ENCODE data around the gene CXCL17.
A peak's percentile ranks its signal among the peaks of the same experiment; 100 is the strongest.

Gene CXCL17

GRCh38 chr19:42388851-42389489, 53.8 kb downstream of the CXCL17 start:
- CTCF ChIA-PET, result interaction anchor here (0.9 to 2.0 kb wide), 3 partner anchors 8 to 31 kb away, joined by 4 to 7 read pairs (median 5); no protein-coding TSS in a partner anchor
- POLR2A ChIA-PET, result no interaction called here

GRCh38 chr19:42386974-42387707, 55.6 kb downstream of the CXCL17 start:
- TF ChIP-seq, protein P1, sequence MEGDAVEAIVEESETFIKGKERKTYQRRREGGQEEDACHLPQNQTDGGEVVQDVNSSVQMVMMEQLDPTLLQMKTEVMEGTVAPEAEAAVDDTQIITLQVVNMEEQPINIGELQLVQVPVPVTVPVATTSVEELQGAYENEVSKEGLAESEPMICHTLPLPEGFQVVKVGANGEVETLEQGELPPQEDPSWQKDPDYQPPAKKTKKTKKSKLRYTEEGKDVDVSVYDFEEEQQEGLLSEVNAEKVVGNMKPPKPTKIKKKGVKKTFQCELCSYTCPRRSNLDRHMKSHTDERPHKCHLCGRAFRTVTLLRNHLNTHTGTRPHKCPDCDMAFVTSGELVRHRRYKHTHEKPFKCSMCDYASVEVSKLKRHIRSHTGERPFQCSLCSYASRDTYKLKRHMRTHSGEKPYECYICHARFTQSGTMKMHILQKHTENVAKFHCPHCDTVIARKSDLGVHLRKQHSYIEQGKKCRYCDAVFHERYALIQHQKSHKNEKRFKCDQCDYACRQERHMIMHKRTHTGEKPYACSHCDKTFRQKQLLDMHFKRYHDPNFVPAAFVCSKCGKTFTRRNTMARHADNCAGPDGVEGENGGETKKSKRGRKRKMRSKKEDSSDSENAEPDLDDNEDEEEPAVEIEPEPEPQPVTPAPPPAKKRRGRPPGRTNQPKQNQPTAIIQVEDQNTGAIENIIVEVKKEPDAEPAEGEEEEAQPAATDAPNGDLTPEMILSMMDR (IDR thresholded peaks at IDR 0.05; ENCODE audit: control extremely low read depth, extremely low read depth, low read depth, missing control alignments), result peak; percentile 42
- CTCF ChIA-PET, result interaction anchor here (1.2 to 2.0 kb wide), 3 partner anchors 10 to 33 kb away, joined by 3 to 5 read pairs (median 4); no protein-coding TSS in a partner anchor
- POLR2A ChIA-PET, result no interaction called here

More at GRCh38 chr19:42388851-42389489, 53.8 kb downstream of the CXCL17 start:
- no peak for DNase-seq (ENCODE audit: extremely low spot score)
- TF ChIP-seq, protein P1 (IDR thresholded peaks at IDR 0.05; ENCODE audit: control extremely low read depth, extremely low read depth, low read depth, missing control alignments), result no peak

GRCh38 chr19:42380155-42380554, 62.6 kb downstream of the CXCL17 start:
- POLR2A ChIA-PET, result no interaction called here
- CTCF ChIA-PET, result interaction anchor here (0.9 to 1.9 kb wide), 7 partner anchors 9 to 240 kb away, joined by 3 to 7 read pairs (median 3); no protein-coding TSS in a partner anchor

More at GRCh38 chr19:42386974-42387707, 55.6 kb downstream of the CXCL17 start:
- peak; percentile 79 for DNase-seq (ENCODE audit: extremely low spot score)

More at GRCh38 chr19:42380155-42380554, 62.6 kb downstream of the CXCL17 start:
- DNase-seq (ENCODE audit: extremely low spot score), result no peak
- TF ChIP-seq, protein P1 (IDR thresholded peaks at IDR 0.05; ENCODE audit: control extremely low read depth, extremely low read depth, low read depth, missing control alignments), result no peak

Data from GM10248 (cell line).